ENCODE results near the gene RFX2. TPM values are rescaled to one million over a fixed set of nuclear protein-coding genes. Genes with fewer than 3 reads are reported as not detected.
"Not testable (repeated sequence)": the region's sequence is repeated elsewhere in the genome, so short reads cannot be mapped to it uniquely, and the experiment has no call there.

RFX2 gene
- polyA plus RNA-seq, 4 donors: 6.4 to 8.5 (median 7.6) TPM

DNA sequence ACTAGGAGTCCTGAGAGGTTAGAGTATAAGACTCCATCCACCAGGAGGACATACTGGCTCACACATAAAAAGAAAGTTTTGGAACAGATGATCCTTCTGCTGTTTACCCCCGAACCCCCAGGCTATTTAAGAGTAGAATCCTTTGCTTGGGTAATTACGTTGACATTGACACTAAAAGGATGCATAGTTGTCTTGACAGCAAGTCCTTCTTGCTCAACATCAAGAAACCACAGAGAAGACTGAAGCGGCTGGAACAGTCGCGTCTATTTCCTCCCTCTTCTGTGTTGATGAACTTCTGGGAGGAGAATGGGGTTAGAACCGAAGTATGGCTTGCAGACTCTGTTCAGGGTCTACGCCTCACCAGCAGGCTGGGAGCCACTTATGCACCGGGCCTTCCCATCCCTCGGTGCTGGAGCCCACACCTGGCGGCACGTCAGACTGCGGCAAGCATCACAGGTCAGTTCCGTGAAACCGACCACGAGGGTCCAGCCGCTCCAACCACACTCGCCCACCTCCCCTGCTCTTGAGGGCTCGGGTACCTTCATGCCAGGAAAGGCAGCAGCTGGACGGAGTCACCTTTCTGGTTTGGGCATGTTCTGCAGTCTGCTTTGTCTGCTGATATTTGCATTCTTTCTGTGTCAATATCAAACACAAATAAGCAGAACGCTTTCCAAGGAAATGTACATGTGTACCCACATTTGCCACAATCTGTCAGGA, 90.0 kb downstream of the RFX2 start:
- DNase-seq (ENCODE audit: low read depth in 4 of 4, low spot score in 3 of 4): no peak

DNA sequence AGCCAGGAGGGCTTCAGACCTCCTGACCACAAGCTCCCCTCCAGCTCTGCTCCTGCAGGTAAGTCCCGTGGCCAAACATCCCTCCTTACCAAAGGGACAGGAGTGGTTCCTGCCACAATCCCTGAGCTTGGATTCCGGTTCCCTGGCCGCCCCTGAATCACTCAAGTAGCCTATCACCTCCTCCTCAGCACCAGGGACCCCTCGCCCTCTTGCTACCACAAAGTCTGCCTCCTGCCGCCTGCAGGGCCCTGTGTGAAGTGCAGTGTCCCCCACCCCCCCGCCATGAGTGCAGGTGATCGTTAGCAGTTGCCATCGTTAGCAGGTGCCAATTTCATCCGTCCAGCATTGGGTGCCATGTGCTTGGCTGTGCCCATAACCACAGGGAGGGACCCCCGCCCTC, 91.5 kb downstream of the RFX2 start:
- no peak for DNase-seq (ENCODE audit: low read depth in 4 of 4, low spot score in 3 of 4)

DNA sequence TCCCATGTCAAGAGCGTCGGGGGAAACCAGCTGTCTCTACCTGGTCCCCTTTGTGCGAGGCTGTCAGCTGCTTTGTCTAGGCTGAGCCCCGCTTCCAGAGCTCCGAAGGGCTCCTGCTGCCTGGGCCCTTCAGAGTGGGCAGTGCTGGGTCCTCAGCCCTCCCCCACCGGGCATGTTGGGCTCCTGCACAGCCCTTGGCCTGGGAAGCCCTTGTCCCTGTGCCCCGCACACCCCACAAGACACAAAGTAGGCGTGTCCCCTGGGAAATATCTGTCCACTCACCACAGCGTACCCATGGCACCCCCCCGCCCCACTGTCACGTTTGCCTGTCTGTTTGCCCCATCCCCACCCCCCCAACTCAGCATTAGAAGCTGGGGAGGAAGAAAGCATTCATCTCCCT, 92.7 kb downstream of the RFX2 start:
- no peak for DNase-seq (ENCODE audit: low read depth in 4 of 4, low spot score in 3 of 4)

DNA sequence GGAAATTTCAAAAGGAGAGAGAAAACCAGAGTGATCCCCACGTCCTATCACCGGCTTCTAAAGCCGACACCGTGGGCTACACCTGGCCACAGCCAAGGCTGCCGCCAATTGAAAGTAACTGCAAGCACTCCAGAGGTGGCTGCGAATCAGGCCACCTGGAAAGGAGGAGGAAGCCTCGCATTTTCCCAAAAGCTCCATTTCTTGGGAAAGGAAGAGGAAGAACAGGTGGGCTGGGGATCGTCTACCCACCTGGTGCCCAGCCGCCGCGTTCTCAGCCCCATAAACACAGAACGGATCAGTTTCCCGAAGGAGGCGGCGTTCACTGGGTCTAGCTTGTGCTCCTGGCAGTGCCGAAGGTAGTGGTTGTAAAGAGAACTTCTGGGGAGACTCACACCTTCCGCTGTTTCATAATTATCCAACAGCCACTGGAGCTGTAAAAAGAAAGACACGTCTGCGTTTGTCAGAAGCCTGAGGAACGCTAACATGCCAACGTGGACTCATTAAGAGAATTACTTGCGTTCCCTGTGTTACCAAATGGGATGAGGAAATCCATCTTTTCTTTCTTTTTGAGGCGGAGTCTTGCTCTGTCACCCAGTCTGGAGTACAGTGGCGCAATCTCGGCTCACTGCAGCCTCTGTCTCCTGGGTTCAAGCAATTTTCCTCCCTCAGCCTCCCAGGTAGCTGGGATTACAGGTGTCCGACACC, 94.3 kb downstream of the RFX2 start:
- no peak for DNase-seq (ENCODE audit: low read depth in 4 of 4, low spot score in 3 of 4)

DNA sequence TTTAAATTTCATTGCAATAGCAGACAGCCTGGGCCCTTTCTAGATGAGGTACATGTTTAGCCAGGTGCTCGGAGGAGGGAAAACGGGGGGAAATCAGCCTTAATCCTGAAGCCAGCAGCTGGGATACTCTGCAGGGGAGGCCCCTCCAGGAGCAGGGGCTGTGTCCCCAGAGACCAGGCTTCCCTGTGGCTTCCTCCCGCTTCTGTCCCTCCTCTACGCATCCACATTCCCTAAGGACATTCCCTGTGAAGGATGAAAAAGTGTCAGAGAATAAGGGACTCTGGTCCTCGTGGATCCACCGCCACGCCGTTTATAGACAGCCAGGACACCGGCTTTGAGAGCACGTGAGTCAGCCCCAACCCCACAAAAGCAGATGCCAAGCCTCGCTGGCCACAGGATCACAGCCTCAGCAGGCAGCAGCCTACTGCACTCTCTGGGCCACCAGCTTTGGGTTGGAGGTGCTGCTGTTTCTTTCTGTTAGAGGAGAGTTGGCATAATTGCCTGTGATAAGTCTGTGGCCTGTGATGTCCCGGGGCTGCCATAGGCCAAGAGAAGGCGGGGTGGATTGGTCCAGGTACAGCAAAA, 95.7 kb downstream of the RFX2 start:
- no peak for DNase-seq (ENCODE audit: low read depth in 4 of 4, low spot score in 3 of 4)

DNA sequence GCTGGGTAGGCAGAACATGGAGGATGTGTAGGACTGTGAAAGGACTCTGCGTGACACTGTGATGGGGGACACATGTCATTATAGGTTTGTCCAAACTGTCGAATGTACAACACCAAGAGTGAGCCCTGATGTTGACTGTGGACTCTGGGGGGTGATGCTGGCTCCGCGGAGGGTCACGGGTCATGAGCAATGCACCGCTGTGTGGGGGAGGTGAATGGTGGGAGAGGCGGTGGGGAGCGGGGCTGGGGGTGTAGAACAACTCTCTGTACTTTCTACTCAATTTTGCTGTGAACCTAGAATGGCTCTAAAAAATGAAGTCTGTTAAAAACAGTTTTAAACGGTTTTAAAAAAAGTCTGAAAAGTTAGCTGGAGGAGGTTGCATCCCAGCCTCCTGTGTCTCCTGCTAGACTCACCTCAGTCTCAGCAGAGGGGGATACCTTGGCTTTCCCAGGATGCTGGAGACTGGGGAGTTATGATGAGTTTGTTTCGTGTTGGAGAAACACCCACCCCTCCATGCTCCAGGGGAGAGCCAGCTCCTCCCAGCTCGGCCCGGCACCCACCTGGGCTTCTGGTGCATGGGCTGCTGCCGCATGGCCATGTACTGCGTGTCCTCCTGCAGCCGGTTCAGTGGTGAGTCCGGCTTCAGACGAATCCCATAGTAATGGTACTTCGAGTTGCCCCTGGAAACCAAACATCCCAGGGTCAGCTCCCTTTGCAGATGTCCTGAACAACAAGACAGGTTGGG, 97.7 kb downstream of the RFX2 start:
- DNase-seq (ENCODE audit: low read depth in 4 of 4, low spot score in 3 of 4): no peak

DNA sequence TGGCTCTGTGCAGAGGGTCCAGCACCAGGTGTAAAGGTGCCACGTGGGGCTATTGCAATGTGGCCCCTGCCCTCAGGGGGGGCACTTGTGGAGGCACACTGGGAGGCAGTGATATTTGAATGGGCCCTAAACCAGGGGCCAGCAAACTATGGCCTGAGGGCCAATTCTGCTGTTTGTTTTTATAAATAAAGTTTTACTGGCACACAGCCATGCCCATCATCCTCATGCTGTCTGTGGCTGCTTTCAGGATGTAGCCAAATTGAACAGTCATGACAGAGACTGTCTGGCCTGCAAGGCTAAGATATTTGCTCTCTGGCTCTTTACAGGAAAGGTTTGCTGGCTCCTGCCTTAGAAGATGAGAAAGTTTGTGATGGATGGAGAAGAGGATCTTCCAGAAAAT, 98.5 kb downstream of the RFX2 start:
- DNase-seq (ENCODE audit: low read depth in 4 of 4, low spot score in 3 of 4): no peak

DNA sequence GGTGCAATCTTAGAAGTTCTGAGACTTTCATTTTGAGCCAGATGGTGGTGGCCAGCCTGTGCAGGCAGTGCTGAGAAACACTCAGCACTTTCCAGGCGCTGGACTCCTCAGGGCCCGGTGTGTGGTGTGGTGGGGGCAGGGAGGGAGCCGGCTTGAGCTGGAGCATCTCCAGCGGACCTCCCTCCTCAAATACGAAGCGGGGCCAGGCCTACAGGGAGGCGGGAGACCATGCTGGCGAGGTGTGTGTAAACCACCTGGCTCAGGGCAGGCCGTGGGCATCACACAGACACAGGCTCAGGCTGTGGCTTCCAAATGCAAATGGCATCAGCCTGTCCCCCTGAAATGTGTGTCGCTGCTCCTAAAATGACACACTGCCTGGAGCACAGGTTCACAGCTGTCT, 99.1 kb downstream of the RFX2 start:
- DNase-seq (ENCODE audit: low read depth in 4 of 4, low spot score in 3 of 4): no peak

DNA sequence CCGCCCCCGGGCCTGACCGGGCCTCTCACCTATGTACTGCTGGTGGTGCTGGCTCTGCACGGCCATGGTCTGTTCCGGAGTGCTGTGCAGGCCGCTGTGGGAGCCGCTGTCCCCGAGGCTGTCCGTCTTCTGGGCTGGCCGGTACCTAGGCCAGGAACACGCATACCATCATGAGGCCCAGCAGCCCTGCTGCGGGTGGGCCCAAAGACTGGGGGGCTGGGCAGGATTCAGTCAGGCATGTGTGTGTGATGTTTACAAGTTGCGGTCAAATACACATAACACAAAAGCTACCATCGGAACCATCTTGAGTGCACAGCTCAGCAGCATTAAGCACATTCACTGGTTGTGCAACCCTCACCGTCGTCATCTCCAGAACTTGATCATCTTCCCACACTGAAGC, 100.2 kb downstream of the RFX2 start:
- no peak for DNase-seq (ENCODE audit: low read depth in 4 of 4, low spot score in 3 of 4)

DNA sequence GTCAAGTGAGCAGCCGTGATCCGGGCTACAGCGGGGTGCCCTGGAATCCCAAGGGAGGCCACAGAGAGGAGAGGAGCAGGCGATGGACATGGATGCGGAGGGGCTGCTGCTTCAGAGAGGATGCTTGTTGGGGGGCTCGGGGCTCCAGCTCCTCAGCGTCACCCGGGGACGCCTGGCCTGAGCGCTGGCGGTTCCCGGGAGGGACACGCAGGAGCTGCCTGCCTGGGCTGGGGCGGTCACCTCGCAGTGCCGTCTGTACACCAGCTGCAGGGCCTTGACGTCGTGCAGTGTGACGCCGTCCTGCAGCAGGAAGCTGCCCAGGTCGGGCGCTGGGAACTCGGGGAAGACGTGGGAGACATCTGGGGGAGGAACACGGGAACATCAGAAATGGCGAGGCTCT, 102.4 kb downstream of the RFX2 start:
- DNase-seq (ENCODE audit: low read depth in 4 of 4, low spot score in 3 of 4): no peak

DNA sequence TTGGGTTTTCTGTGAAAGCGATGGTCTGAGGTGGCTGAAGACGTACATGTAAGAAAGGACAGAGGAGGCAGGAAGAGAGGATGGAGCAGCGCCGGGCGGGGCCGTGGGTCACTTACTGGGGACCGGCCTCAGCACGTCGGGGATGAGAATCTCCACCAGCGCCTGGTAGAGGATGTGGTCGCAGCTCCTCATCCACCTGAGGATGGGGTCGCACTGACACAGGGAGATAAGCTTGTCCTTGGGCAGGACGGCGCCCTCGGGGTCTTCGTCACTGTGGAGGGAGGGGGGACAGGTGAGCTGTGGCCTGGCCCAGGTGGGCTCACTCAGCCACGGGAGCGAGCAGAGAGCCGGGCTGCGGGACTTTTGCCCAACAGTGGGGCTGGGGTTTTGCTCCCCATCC, 103.4 kb downstream of the RFX2 start:
- DNase-seq (ENCODE audit: low read depth in 4 of 4, low spot score in 3 of 4): no peak

DNA sequence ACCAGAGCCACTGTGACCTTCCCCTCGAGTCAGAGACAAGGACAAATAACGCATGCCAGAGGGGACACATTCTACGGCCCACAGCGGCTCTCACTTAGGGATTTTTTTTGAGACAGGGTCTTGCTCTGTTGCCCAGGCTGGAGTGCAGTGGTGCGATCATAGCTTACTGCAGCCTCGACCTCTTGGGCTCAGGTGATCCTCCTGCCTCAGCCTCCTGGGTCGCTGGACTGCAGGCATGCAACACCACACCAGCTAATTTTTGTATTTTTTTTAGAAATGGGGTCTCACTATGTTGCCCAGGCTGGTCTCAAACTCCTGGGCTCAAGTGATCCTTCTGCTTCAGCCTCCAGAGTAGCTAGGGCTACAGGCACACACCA, 104.2 kb downstream of the RFX2 start:
- not testable (repeated sequence) for DNase-seq (ENCODE audit: low read depth in 4 of 4, low spot score in 3 of 4)

DNA sequence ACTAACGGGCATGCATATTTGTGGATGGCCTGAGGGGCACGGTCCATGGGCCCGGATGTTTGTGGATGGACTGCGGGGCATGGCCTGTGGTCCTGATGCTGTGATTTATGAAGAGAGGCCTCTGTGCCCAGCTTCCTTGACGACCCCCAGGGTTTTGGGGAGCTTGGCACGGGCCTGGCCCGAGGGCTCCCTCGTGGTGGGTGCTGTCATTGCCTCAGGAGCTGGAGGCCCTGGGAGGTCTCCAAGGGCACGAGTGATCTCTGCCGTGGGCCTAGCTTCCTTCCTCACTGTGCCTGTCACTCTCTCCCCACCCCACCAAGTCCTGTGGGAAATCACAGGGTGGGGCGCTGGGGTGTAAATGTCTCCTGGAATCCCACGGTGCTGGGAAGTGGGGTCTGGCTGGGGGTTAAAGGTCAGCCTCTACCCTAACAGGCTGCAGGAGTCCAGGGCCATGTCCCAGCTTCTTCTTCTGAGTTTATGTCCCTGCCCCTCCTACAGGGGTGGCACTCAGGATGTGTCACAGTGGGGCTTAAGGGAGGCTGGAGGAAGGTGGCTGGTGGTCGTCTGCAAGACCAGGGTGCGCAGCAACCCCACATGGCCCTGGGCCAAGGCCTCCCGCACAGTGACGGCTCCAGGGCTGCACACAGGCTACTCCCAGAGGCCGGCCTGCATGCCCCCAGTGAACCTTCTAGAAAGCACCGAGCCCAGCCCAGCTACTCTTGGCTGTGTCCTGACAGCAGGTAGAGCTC, 104.8 kb downstream of the RFX2 start:
- DNase-seq (ENCODE audit: low read depth in 4 of 4, low spot score in 3 of 4): no peak

DNA sequence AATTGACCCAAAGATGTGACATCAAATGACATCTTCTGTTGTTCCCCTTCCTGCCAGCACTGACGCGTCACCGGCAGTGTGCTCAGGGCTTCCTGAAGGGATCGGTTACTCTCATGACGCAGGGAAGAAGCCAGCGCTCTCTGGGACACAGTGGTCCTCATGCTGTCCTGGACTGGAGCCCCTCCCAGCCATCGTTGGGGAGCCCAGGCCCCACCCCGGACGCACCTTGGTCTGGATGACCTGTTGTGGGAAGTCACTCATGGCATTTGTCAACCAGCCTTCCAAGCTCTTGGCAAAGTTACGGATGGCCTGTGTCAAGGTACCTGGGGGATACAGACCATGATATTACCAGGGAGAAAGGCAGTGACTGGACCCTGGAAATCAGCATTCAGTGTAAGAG, 106.3 kb downstream of the RFX2 start:
- DNase-seq (ENCODE audit: low read depth in 4 of 4, low spot score in 3 of 4): no peak

DNA sequence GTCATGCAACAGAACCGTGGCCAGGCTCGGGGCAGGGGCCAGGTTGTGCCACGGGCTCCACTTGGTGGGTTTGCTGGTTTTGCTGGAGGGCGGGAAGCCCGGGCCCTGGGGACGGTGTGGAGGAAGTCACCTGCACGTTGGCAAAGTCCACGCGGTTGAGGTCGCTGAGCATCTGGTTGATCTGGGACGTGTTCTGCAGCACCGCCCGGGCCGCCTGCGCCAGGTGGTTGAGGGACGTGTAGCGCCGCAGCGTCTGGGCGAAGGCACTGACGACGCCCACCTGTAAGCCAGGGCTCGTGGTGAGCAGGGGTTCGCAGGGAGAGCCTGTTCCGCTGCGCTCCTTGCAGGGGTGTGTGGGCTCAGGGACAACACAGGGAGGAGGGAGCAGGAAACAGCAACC, 107.7 kb downstream of the RFX2 start:
- DNase-seq (ENCODE audit: low read depth in 4 of 4, low spot score in 3 of 4): no peak

DNA sequence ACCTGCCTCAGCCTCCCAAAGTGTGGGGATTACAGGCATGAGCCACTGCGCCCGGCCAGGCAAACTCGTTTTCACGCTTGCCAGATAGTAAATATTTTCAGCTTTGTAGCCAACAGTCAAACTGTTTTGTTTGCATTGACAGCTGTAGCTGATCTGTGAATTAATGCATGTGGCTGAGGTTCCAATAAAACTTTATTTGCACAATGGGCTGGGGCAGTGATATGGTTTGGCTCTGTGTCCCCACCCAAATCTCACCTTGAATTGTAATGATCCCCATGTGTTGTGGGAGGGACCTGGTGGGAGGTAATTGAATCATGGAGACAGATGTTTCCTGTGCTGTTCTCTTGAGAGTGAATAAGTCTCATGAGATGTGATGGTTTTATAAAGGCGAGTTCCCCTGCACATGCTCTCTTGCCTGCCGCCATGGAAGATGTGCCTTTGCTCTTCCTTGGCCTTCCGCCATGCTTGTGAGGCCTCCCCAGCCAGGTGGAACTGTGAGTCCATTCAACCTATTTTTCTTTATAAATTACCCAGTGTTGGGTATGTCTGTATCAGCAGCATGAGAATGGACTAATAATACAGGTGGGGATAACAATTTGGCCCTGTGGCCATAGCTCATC, 110.0 kb downstream of the RFX2 start:
- no peak for DNase-seq (ENCODE audit: low read depth in 4 of 4, low spot score in 3 of 4)

DNA sequence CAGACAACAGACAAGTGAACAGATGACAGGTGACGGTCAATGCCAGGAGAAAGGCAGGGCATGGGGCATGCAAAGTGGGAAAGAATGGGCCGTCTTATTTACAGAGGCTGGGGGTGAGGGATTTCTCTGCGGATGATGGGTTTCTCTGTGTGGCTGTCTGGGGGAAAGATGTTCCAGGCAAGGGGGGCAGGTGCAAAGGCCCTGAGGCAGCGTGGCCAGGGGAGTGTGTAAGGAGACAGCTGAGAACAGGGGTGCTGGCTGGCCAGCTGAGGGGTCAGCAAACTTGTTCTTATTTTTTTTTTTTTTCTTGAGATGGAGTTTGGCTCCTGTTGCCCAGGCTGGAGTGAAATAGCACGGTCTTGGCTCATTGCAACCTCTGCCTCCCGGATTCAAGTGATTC, 110.6 kb downstream of the RFX2 start:
- no peak for DNase-seq (ENCODE audit: low read depth in 4 of 4, low spot score in 3 of 4)

DNA sequence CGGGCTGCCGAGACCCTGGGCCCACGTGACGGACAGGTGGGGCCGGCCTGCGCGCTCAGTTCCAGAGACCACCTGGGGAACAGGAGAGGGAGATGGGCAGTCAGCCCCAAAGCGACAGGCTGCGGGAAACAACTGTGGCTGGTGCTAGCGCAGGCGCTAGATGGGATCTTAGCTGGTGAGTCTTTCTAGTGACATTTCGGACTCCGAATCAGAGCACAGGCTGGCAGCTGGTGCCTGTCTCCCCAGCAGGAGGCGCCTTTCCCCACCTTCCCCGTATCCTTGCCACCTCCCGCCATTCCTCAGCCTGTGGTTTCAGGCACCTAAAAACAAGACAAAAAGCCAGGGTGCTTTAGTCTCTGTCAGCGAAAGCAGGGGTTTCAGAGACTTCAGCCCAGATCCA, 112.9 kb downstream of the RFX2 start:
- DNase-seq (ENCODE audit: low read depth in 4 of 4, low spot score in 3 of 4): no peak

DNA sequence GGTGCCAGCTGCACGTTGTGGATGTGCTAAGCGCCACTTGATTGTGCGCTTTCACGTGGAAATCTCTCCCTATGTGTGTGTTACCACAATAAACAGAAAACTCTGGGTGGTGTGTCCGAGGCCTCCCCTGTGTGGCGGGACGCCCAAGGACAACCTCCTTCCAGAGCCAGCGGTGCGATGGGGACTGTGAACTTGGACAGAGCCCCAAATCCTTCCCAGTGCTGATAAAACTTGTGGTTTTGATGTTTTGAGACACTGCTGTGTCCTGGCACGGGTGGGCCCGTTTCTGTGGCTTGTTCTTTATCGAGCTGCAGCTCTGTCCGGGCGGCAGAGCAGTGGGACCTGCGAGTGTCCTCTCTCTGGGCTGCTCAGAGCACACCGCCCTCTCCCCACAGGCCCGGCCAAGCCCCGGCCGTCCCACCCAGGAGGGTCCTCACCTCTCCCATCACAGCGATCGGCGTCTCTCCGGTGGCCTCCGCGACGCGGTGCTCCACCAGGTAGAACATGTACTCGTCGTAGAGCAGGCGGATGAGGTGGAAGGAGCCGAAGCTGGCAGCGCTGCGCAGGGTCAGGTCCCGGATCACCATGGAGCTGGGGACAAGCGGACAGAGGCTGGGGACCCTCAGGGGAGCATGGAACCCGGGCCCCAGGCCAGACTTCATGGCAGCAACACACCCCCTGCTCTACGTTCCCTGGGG, 113.5 kb downstream of the RFX2 start:
- DNase-seq (ENCODE audit: low read depth in 4 of 4, low spot score in 3 of 4): no peak

DNA sequence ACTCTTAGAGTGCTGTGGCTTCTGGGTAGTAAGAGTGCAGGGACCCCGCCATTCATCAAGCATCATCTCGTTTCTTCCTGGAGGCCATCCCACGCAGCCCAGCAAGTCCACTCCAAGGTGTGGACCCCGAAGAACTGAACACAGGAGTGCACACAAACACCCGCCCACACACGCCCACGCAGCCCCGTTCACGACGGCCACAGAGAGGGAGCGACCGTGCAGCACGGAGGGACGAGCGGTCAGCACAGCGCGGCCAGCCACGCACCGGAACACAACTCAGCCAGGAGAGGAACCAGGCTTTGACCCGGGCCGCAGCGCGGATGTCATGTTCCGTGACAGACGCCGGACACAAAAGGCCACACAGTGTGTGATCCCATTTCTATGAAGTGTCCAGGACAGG, 114.2 kb downstream of the RFX2 start:
- DNase-seq (ENCODE audit: low read depth in 4 of 4, low spot score in 3 of 4): no peak

Data from right renal pelvis (tissue), 4 donors.